Measurements from ENCODE around the gene DIP2C.

- TF ChIP-seq CTCF (IDR thresholded peaks at IDR 0.05) (no peak), POLR2A (IDR thresholded peaks at IDR 0.05) (no peak)
Observed at GRCh38 chr10:378930-379704, 310.4 kb downstream of the DIP2C start.
